Measurements from ENCODE around the gene LSM14A. TPM values are rescaled to one million over a fixed set of nuclear protein-coding genes. Genes with fewer than 3 reads are reported as not detected.

LSM14A gene
- total and polyA plus RNA-seq, 9 of the 15 experiments (the other 6 are each of a cell fraction or from before 2014, with no cell fraction given): 19.5 to 150 (median 95.1) TPM

GRCh38 chr19:34254698-34255432 lies 82.6 kb downstream of the LSM14A start (continued):
- TF ChIP-seq, protein P1, sequence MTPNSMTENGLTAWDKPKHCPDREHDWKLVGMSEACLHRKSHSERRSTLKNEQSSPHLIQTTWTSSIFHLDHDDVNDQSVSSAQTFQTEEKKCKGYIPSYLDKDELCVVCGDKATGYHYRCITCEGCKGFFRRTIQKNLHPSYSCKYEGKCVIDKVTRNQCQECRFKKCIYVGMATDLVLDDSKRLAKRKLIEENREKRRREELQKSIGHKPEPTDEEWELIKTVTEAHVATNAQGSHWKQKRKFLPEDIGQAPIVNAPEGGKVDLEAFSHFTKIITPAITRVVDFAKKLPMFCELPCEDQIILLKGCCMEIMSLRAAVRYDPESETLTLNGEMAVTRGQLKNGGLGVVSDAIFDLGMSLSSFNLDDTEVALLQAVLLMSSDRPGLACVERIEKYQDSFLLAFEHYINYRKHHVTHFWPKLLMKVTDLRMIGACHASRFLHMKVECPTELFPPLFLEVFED (CRISPR knock-in tag; conservative IDR thresholded peaks at IDR 0.05): no peak
- no peak for TF ChIP-seq C11orf30 (IDR thresholded peaks at IDR 0.05; ENCODE audit: low read depth)
- TF ChIP-seq CHD2 (IDR thresholded peaks at IDR 0.05; ENCODE audit: low read depth, low read length): no peak
- TF ChIP-seq DPF2 (IDR thresholded peaks at IDR 0.05): no peak; the same call in 1 of the 2 replicates
- TF ChIP-seq ZBTB34 (CRISPR knock-in tag; IDR thresholded peaks at IDR 0.05): no peak
- no peak for TF ChIP-seq PTRF (tag; IDR thresholded peaks at IDR 0.05)
- no peak for TF ChIP-seq ZFP30 (CRISPR knock-in tag; IDR thresholded peaks at IDR 0.05; ENCODE audit: borderline replicate concordance)
- no peak for TF ChIP-seq ZNF239 (CRISPR knock-in tag; IDR thresholded peaks at IDR 0.05)
- TF ChIP-seq, protein P2, sequence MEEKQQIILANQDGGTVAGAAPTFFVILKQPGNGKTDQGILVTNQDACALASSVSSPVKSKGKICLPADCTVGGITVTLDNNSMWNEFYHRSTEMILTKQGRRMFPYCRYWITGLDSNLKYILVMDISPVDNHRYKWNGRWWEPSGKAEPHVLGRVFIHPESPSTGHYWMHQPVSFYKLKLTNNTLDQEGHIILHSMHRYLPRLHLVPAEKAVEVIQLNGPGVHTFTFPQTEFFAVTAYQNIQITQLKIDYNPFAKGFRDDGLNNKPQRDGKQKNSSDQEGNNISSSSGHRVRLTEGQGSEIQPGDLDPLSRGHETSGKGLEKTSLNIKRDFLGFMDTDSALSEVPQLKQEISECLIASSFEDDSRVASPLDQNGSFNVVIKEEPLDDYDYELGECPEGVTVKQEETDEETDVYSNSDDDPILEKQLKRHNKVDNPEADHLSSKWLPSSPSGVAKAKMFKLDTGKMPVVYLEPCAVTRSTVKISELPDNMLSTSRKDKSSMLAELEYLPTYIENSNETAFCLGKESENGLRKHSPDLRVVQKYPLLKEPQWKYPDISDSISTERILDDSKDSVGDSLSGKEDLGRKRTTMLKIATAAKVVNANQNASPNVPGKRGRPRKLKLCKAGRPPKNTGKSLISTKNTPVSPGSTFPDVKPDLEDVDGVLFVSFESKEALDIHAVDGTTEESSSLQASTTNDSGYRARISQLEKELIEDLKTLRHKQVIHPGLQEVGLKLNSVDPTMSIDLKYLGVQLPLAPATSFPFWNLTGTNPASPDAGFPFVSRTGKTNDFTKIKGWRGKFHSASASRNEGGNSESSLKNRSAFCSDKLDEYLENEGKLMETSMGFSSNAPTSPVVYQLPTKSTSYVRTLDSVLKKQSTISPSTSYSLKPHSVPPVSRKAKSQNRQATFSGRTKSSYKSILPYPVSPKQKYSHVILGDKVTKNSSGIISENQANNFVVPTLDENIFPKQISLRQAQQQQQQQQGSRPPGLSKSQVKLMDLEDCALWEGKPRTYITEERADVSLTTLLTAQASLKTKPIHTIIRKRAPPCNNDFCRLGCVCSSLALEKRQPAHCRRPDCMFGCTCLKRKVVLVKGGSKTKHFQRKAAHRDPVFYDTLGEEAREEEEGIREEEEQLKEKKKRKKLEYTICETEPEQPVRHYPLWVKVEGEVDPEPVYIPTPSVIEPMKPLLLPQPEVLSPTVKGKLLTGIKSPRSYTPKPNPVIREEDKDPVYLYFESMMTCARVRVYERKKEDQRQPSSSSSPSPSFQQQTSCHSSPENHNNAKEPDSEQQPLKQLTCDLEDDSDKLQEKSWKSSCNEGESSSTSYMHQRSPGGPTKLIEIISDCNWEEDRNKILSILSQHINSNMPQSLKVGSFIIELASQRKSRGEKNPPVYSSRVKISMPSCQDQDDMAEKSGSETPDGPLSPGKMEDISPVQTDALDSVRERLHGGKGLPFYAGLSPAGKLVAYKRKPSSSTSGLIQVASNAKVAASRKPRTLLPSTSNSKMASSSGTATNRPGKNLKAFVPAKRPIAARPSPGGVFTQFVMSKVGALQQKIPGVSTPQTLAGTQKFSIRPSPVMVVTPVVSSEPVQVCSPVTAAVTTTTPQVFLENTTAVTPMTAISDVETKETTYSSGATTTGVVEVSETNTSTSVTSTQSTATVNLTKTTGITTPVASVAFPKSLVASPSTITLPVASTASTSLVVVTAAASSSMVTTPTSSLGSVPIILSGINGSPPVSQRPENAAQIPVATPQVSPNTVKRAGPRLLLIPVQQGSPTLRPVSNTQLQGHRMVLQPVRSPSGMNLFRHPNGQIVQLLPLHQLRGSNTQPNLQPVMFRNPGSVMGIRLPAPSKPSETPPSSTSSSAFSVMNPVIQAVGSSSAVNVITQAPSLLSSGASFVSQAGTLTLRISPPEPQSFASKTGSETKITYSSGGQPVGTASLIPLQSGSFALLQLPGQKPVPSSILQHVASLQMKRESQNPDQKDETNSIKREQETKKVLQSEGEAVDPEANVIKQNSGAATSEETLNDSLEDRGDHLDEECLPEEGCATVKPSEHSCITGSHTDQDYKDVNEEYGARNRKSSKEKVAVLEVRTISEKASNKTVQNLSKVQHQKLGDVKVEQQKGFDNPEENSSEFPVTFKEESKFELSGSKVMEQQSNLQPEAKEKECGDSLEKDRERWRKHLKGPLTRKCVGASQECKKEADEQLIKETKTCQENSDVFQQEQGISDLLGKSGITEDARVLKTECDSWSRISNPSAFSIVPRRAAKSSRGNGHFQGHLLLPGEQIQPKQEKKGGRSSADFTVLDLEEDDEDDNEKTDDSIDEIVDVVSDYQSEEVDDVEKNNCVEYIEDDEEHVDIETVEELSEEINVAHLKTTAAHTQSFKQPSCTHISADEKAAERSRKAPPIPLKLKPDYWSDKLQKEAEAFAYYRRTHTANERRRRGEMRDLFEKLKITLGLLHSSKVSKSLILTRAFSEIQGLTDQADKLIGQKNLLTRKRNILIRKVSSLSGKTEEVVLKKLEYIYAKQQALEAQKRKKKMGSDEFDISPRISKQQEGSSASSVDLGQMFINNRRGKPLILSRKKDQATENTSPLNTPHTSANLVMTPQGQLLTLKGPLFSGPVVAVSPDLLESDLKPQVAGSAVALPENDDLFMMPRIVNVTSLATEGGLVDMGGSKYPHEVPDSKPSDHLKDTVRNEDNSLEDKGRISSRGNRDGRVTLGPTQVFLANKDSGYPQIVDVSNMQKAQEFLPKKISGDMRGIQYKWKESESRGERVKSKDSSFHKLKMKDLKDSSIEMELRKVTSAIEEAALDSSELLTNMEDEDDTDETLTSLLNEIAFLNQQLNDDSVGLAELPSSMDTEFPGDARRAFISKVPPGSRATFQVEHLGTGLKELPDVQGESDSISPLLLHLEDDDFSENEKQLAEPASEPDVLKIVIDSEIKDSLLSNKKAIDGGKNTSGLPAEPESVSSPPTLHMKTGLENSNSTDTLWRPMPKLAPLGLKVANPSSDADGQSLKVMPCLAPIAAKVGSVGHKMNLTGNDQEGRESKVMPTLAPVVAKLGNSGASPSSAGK (IDR thresholded peaks at IDR 0.05): no peak
- TF ChIP-seq MCM7 (IDR thresholded peaks at IDR 0.05): no peak
- no peak for TF ChIP-seq KDM2B (CRISPR knock-in tag; IDR thresholded peaks at IDR 0.05)
- TF ChIP-seq ZNF143 (CRISPR knock-in tag; IDR thresholded peaks at IDR 0.05): no peak
- TF ChIP-seq POU5F1 (IDR thresholded peaks at IDR 0.05; ENCODE audit: borderline replicate concordance, low read depth, low read length, partially characterized antibody): no peak
- no peak for TF ChIP-seq PHB2 (IDR thresholded peaks at IDR 0.05; ENCODE audit: low read depth)
- TF ChIP-seq FOS (IDR thresholded peaks at IDR 0.05; ENCODE audit: extremely low read depth, insufficient read length): no peak
- no peak for TF ChIP-seq SMARCE1 (IDR thresholded peaks at IDR 0.05)

Measured in K562 (cell line).